Mesodermal cell (in vitro differentiated cells): Measurements from ENCODE around the gene SEC63.

Experiments used
- H3K27ac ChIP-seq: 2 replicates; pipeline ENCODE4 v1.7.0; 2013; ENCODE audit warnings: mild to moderate bottlenecking, low read depth, low read length, moderate library complexity; ENCODE audit not compliant: severe bottlenecking
- H3K36me3 ChIP-seq: 2 replicates; pipeline ENCODE4 v1.7.1; 2013; ENCODE audit warnings: mild to moderate bottlenecking, low read length, moderate library complexity; ENCODE audit not compliant: control insufficient read depth, insufficient read depth
- H3K4me1 ChIP-seq: one replicate; pipeline ENCODE4 v1.7.1; 2013; ENCODE audit warnings: mild to moderate bottlenecking, low read length; ENCODE audit not compliant: insufficient read depth, control insufficient read depth, poor library complexity, severe bottlenecking
- H3K4me3 ChIP-seq: 2 replicates; pipeline ENCODE4 v1.7.0; 2013; ENCODE audit warnings: low read length, control low read depth, mild to moderate bottlenecking; ENCODE audit not compliant: insufficient read depth, poor library complexity, severe bottlenecking; ENCODE audit errors: extremely low read depth
- H3K9me3 ChIP-seq: 2 replicates; pipeline ENCODE4 v1.7.1; 2013; ENCODE audit warnings: mild to moderate bottlenecking, low read length, moderate library complexity; ENCODE audit not compliant: control insufficient read depth
- WGBS, 2 experiments: methylation state at CpG; one replicate each; pipeline ENCODE4 v1.1.5; 2013; ENCODE audit warnings: missing lambda C conversion rate in 2 of 2; ENCODE audit not compliant: insufficient coverage in 2 of 2; 5-methylcytosine and 5-hydroxymethylcytosine counted together

SEC63 gene

DNA sequence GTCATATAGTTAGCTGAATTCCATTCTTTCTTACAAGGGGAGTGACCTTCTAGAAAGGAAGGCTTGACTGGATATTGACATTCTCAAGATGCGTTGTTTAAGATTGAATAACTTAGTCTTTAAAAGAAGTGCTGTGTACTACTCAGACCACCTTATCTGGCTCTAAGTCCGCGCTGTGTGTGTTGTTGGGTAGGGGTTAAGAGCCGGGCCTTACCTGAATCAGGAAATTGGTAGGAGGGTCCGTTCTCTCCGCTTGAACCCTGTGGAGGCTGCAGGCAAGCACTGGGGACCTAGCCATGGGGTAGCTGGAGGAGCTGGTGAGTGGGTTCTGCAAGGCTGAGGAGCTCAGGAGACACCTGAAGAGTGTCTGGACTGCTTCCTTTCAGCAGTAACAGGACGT, 124.9 kb downstream of the SEC63 start:
- H3K27ac ChIP-seq, result no peak overlapping the region
- no peaks in the 10 kb centered on the region for H3K36me3 ChIP-seq
- H3K4me3 ChIP-seq, result no peak overlapping the region
- 88 to 100% methylated on average over 6 of the region's 7 CpGs for WGBS, 2 experiments
- H3K4me1 ChIP-seq, result no peaks in the 10 kb centered on the region
- H3K9me3 ChIP-seq, result no peaks in the 10 kb centered on the region

- H3K9me3 ChIP-seq, result no peaks in the 10 kb centered on the region
- H3K27ac ChIP-seq, result no peak overlapping the region
- H3K4me3 ChIP-seq, result no peak overlapping the region
- 91 to 96% methylated on average over 5 to 7 of the region's 10 CpGs for WGBS, 2 experiments
- no peaks in the 10 kb centered on the region for H3K36me3 ChIP-seq
- no peaks in the 10 kb centered on the region for H3K4me1 ChIP-seq
Observed at GRCh38 chr6:107832151-107833056, 125.6 kb downstream of the SEC63 start.

DNA sequence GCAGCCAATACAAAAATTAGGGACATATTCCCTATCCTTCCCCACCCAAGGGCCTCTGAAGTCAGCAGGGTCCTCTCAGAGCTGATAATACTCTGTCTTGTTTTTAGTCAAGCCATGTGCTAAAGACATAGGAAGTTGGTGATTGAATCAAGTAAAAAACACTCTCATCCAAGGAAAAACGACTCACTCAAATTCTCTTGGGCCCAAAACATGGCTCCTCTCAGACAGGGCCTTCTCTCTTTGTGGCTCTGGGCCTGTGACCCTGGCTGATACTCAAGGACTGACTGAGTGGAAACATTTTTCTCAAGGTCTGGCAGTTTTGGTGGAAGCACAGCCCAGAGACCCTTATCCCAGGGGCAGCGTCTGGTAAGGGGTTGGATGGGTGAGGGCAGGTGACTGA, 127.9 kb downstream of the SEC63 start:
- Histone ChIP-seq H3K36me3 (no peaks in the 10 kb centered on the region), H3K4me3 (no peak overlapping the region), H3K9me3 (no peaks in the 10 kb centered on the region), H3K27ac (no peak overlapping the region), H3K4me1 (no peaks in the 10 kb centered on the region)
- WGBS, 2 experiments, result 83 to 100% methylated on average over 1 of the region's 2 CpGs

DNA sequence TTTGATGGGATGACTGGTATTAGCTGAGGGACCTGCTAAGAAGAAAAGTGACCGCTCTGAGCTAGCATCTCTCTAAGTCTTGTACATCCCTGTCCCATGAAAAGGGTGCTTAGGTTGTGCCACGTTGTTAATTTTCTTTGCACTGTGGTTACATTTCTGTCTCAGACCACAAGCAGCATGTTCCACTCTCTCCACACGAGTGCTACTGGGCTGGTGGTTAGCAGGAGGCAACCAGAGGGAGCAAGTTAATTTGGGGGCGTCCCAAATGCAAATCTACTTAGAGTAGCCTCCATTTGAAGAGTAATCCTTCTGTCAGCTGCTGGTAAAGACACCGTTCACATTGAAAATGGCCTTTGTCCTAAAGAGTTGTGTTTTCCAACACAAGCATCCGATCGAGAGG, 130.5 kb downstream of the SEC63 start:
- no peaks in the 10 kb centered on the region for H3K4me1 ChIP-seq
- H3K9me3 ChIP-seq, result no peaks in the 10 kb centered on the region
- H3K36me3 ChIP-seq, result no peaks in the 10 kb centered on the region
- H3K4me3 ChIP-seq, result no peak overlapping the region
- H3K27ac ChIP-seq, result no peak overlapping the region
- 91 to 95% methylated on average over 6 of the region's 7 CpGs for WGBS, 2 experiments

- Histone ChIP-seq H3K4me1 (peaks cover 25% of the 10 kb centered on the region), H3K36me3 (no peaks in the 10 kb centered on the region), H3K27ac (no peak overlapping the region), H3K4me3 (no peak overlapping the region), H3K9me3 (no peaks in the 10 kb centered on the region)
- WGBS, 2 experiments, result 87 to 97% methylated on average over 4 of the region's 8 CpGs
Observed at GRCh38 chr6:107823047-107823557, 134.9 kb downstream of the SEC63 start.

DNA sequence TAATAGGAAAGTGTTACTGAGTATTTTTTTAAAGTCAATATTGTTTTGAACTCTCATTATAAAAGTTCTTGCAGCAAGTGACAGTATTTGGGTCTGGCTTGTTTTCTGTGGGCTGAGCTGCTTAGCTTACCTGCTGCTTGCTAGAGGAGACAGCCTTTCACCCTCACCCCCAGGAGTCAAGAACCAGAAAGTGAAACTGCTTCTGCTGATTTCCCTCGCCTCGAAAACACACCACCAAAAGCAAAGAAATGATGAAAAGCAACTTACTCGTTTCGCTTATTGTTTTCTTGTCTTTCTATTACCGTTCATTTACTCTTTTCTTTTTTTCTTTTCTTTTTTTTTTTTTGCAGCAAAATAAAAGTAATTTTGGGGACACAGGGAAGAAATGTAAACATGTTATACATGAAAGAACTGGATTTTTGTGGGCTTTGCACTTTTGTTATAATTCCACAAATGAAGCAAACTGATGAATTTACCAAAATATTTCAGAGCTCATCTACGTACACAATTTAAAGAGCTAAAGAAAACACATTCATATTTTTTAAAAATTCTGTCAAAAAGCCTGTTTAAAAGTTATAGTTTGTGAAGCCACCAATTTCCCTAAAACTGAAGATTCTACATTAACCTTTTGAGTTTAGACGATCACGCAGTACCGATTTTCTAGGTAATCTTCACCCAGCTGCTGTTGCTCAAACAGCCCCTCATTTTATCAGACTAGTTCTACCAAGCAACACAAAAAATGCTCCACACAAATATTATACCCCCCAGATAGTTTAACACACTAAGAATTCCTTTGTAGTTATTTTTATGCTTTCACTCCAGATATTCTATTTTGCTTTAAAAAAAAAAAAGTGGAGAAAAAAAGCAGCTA, 135.6 kb downstream of the SEC63 start:
- Histone ChIP-seq H3K9me3 (no peaks in the 10 kb centered on the region), H3K4me1 (peaks cover 25% of the 10 kb centered on the region), H3K4me3 (no peak overlapping the region), H3K36me3 (no peaks in the 10 kb centered on the region), H3K27ac (no peak overlapping the region)
- WGBS, 2 experiments, result 70 to 92% methylated on average over 2 to 5 of the region's 9 CpGs

GRCh38 chr6:107821591-107821990, 136.4 kb downstream of the SEC63 start:
- 93 to 96% methylated on average over 2 to 3 of the region's 5 CpGs for WGBS, 2 experiments
- H3K4me3 ChIP-seq, result no peak overlapping the region
- no peaks in the 10 kb centered on the region for H3K36me3 ChIP-seq
- no peak overlapping the region for H3K27ac ChIP-seq
- H3K9me3 ChIP-seq, result no peaks in the 10 kb centered on the region
- peaks cover 25% of the 10 kb centered on the region for H3K4me1 ChIP-seq

GRCh38 chr6:107820338-107821261, 137.4 kb downstream of the SEC63 start:
- Histone ChIP-seq H3K4me1 (peaks cover 25% of the 10 kb centered on the region), H3K4me3 (peak overlapping the region; percentile 11), H3K27ac (peak overlapping the region; percentile 33), H3K36me3 (no peaks in the 10 kb centered on the region), H3K9me3 (no peaks in the 10 kb centered on the region)
- WGBS, 2 experiments, result 17 to 20% methylated on average over 11 of the region's 17 CpGs

DNA sequence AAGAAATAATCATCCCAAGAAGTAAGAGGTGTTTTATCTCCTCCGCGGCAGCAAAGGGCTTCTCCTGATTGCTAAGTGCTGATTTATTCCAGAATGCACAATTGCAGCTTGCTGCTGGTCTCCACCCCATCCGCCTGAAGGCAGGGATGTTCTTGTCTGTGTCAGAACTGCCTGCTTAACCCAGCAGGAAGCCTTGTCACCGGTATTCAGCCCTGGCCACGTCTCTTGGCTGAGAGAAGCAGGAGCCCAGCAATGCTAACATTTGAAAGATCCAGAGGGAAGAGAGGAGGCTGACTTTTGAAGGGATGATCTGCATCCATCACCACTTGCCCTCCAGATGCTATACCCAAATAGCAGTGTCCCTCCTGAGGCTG, 138.1 kb downstream of the SEC63 start:
- no peaks in the 10 kb centered on the region for H3K36me3 ChIP-seq
- H3K4me3 ChIP-seq, result no peak overlapping the region
- WGBS, 2 experiments, result 8 to 17% methylated on average over 3 to 4 of the region's 5 CpGs
- peak overlapping the region; percentile 33 for H3K27ac ChIP-seq
- H3K4me1 ChIP-seq, result peaks cover 25% of the 10 kb centered on the region
- no peaks in the 10 kb centered on the region for H3K9me3 ChIP-seq

DNA sequence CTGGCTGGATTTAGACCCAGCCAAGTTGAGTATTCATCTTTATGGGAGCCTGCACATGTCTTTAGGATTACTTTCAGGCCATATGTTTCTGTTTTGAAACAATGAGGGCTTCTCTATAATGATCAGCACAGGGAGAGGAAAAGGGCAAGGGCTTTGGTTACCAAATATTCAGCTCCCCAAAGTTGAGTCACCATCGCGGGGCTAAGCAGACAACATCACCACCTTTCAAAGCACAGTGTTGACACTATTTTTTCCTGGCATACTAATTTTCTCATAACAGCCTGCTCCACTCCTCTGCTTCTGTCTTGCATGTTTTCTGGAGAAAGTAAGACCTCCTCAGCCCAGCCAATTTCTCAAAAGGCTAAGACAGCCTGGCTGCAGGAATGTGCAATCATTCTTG, 138.8 kb downstream of the SEC63 start:
- Histone ChIP-seq H3K36me3 (no peaks in the 10 kb centered on the region), H3K4me1 (peaks cover 25% of the 10 kb centered on the region), H3K27ac (no peak overlapping the region), H3K9me3 (no peaks in the 10 kb centered on the region), H3K4me3 (no peak overlapping the region)
- WGBS, 2 experiments, result no CpG with 5 or more reads among the region's 2 CpGs
